IPS DF 6.9 (cell line): ENCODE results near the gene GLYATL2.

Source experiments
- DNase-seq: peaks from one replicate; pipeline ENCODE4 v3.0.0-alpha.2; 2013; ENCODE audit warnings: low read depth, low spot score
- H3K27ac ChIP-seq: one replicate; pipeline ENCODE4 v1.5.1; 2013; ENCODE audit warnings: low read length, control low read depth
- H3K27me3 ChIP-seq: 2 replicates; pipeline ENCODE4 v1.6.1; 2013; ENCODE audit warnings: mild to moderate bottlenecking, low read length; ENCODE audit not compliant: control insufficient read depth, insufficient read depth
- H3K36me3 ChIP-seq: 2 replicates; pipeline ENCODE4 v1.6.1; 2013; ENCODE audit warnings: low read length; ENCODE audit not compliant: control insufficient read depth, insufficient read depth
- H3K4me1 ChIP-seq: 2 replicates; pipeline ENCODE4 v1.6.1; 2013; ENCODE audit warnings: low read length; ENCODE audit not compliant: control insufficient read depth, insufficient read depth
- H3K4me3 ChIP-seq: 2 replicates; pipeline ENCODE4 v1.5.1; 2013; ENCODE audit warnings: mild to moderate bottlenecking, low read length
- H3K9me3 ChIP-seq: 2 replicates; pipeline ENCODE4 v1.6.1; 2013; ENCODE audit warnings: low read length, inconsistent platforms; ENCODE audit not compliant: control insufficient read depth, insufficient read depth
- WGBS: extraction: QIAGEN DNeasy Blood & Tissue Kit; methylation state at CpG from one replicate; pipeline ENCODE4 v1.1.7; 2013; ENCODE audit warnings: mixed read lengths, missing lambda C conversion rate; ENCODE audit not compliant: insufficient read length, insufficient coverage; 5-methylcytosine and 5-hydroxymethylcytosine counted together

The GLYATL2 gene

GRCh38 chr11:58801974-58802545 is 42.4 kb downstream of the GLYATL2 start:
- no peaks in the 10 kb centered on the region for H3K36me3 ChIP-seq
- no CpG with 5 or more reads among the region's 4 CpGs for WGBS
- no peaks in the 10 kb centered on the region for H3K27me3 ChIP-seq
- no peaks in the 10 kb centered on the region for H3K9me3 ChIP-seq
- no peak overlapping the region for H3K4me3 ChIP-seq
- H3K27ac ChIP-seq = no peak overlapping the region
- no peak for DNase-seq
- H3K4me1 ChIP-seq = no peaks in the 10 kb centered on the region

DNA sequence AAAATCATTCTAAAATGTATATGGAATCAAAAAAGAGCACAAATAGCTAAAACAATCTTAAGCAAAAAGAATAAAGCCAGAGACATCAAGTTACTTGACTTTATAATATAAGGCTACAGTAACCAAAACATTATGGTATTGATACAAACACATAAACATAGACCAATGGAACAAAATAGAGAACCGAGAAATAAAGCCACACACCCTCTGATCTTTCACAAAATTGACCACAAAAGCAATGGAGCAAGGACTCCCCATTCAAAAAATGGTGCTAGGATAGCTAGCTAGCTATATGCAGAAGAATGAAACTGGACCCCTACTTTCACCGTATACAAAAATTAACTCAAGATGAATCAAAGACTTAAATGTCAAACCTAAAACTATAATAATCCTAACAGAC is 43.2 kb downstream of the GLYATL2 start:
- no peak overlapping the region for H3K27ac ChIP-seq
- no CpG with 5 or more reads among the region's 2 CpGs for WGBS

GRCh38 chr11:58796333-58796732 is 48.2 kb downstream of the GLYATL2 start:
- Histone ChIP-seq H3K36me3 (no peaks in the 10 kb centered on the region), H3K9me3 (no peaks in the 10 kb centered on the region), H3K27ac (no peak overlapping the region), H3K4me3 (no peak overlapping the region), H3K27me3 (no peaks in the 10 kb centered on the region), H3K4me1 (no peaks in the 10 kb centered on the region)
- DNase-seq = no peak
- WGBS = no CpG with 5 or more reads among the region's 6 CpGs

More for the DNA sequence above, 43.2 kb downstream of the GLYATL2 start:
- H3K27me3 ChIP-seq = no peaks in the 10 kb centered on the region
- no peaks in the 10 kb centered on the region for H3K4me1 ChIP-seq
- no peak for DNase-seq
- H3K36me3 ChIP-seq = no peaks in the 10 kb centered on the region
- H3K4me3 ChIP-seq = no peak overlapping the region
- H3K9me3 ChIP-seq = no peaks in the 10 kb centered on the region

GRCh38 chr11:58788355-58789023 is 56.0 kb downstream of the GLYATL2 start:
- Histone ChIP-seq H3K27me3 (no peaks in the 10 kb centered on the region), H3K36me3 (no peaks in the 10 kb centered on the region), H3K27ac (no peak overlapping the region), H3K4me1 (no peaks in the 10 kb centered on the region), H3K9me3 (no peaks in the 10 kb centered on the region), H3K4me3 (no peak overlapping the region)
- DNase-seq = peak; percentile 16
- WGBS = no CpG with 5 or more reads among the region's 4 CpGs

DNA sequence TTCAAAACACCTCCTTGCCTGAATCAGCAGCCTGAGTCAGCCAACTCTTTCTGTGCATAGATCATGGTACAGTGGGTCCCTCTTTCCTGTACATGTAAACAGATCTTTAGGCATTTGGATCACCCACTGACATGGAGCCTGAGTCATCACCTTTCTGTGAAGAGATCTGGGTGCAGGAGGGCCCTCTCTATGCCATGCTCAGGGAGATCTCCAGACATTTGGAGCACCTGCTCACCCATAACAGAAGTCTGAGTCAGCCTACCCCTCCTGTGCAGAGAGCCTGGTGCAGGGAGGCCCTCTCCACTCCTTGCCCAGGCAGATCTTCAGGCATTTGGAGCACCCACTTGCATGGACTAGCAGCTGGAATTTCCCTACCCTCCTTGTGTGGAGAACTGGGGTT is 56.6 kb downstream of the GLYATL2 start:
- no peak for DNase-seq
- Histone ChIP-seq H3K9me3 (no peaks in the 10 kb centered on the region), H3K27ac (no peak overlapping the region), H3K27me3 (no peaks in the 10 kb centered on the region), H3K36me3 (no peaks in the 10 kb centered on the region), H3K4me3 (no peak overlapping the region), H3K4me1 (no peaks in the 10 kb centered on the region)

- WGBS = no CpG with 5 or more reads among the region's 3 CpGs
- no peak overlapping the region for H3K27ac ChIP-seq
- no peak for DNase-seq
- H3K4me3 ChIP-seq = no peak overlapping the region
- no peaks in the 10 kb centered on the region for H3K9me3 ChIP-seq
- no peaks in the 10 kb centered on the region for H3K4me1 ChIP-seq
- no peaks in the 10 kb centered on the region for H3K36me3 ChIP-seq
- no peaks in the 10 kb centered on the region for H3K27me3 ChIP-seq
These were observed 57.8 kb downstream of the GLYATL2 start for GRCh38 chr11:58786693-58787092.

DNA sequence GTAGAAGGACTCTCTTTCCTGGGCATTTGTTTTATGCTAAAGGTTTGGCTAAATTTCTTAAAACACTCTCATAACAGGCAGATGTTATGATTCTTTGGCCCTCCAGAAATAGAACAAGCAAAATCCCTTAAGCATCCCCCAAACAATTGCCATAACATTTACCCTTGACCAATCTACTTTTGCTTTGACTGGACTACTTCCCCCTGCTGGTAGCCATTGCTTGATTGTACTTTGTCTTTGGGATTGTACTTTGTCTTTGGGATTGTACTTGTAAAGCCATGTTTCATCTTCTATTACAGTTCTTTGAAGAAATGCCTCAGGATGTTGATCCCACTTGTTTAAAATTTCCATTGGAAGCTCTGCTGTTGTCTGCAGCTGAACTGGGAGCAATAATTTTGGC is 59.5 kb downstream of the GLYATL2 start:
- Histone ChIP-seq H3K36me3 (no peaks in the 10 kb centered on the region), H3K27me3 (no peaks in the 10 kb centered on the region), H3K4me3 (no peak overlapping the region), H3K9me3 (no peaks in the 10 kb centered on the region), H3K27ac (no peak overlapping the region), H3K4me1 (no peaks in the 10 kb centered on the region)
- no peak for DNase-seq
